IPS-20b (cell line): ENCODE measurements around the gene LY6G6C.

Experiments
- H3K27ac ChIP-seq: one replicate; pipeline ENCODE4 v1.5.1; 2013; ENCODE audit warnings: low read length
- H3K27me3 ChIP-seq: 2 replicates; pipeline ENCODE4 v1.6.1; 2013; ENCODE audit warnings: mild to moderate bottlenecking, low read length, inconsistent platforms; ENCODE audit not compliant: insufficient read depth
- H3K36me3 ChIP-seq: 2 replicates; pipeline ENCODE4 v1.6.1; 2013; ENCODE audit warnings: low read depth, mild to moderate bottlenecking, inconsistent platforms, low read length, moderate library complexity; ENCODE audit not compliant: insufficient read depth
- H3K4me1 ChIP-seq: 2 replicates; pipeline ENCODE4 v1.6.1; 2013; ENCODE audit warnings: mild to moderate bottlenecking, control low read depth, inconsistent platforms, low read length, moderate library complexity; ENCODE audit not compliant: insufficient read depth
- H3K4me3 ChIP-seq: 2 replicates; pipeline ENCODE4 v1.5.1; 2013; ENCODE audit warnings: mild to moderate bottlenecking, low read length, inconsistent platforms
- H3K9ac ChIP-seq: 2 replicates; pipeline ENCODE4 v1.6.1; 2013; ENCODE audit warnings: low read depth, mild to moderate bottlenecking, inconsistent platforms, low read length, moderate library complexity
- H3K9me3 ChIP-seq: 2 replicates; pipeline ENCODE4 v1.6.1; 2013; ENCODE audit warnings: mild to moderate bottlenecking, low read depth, low read length, inconsistent platforms; ENCODE audit not compliant: insufficient read depth

Gene LY6G6C

GRCh38 chr6:31722173-31722572 is 627 bp upstream of the LY6G6C start:
- no peak overlapping the region for H3K27ac ChIP-seq

GRCh38 chr6:31720196-31720770 is 1.3 kb downstream of the LY6G6C start:
- H3K4me1 ChIP-seq, result peaks cover 10% of the 10 kb centered on the region; the same call in 1 of the 2 replicates
- H3K9ac ChIP-seq, result no peak overlapping the region
- no peak overlapping the region for H3K27ac ChIP-seq
- no peaks in the 10 kb centered on the region for H3K9me3 ChIP-seq
- H3K27me3 ChIP-seq, result no peaks in the 10 kb centered on the region
- no peak overlapping the region for H3K4me3 ChIP-seq
- no peaks in the 10 kb centered on the region for H3K36me3 ChIP-seq

More at GRCh38 chr6:31722173-31722572, 627 bp upstream of the LY6G6C start:
- H3K9me3 ChIP-seq, result no peaks in the 10 kb centered on the region
- no peaks in the 10 kb centered on the region for H3K27me3 ChIP-seq
- no peak overlapping the region for H3K9ac ChIP-seq
- peaks cover 10% of the 10 kb centered on the region; the same call in 1 of the 2 replicates for H3K4me1 ChIP-seq
- H3K4me3 ChIP-seq, result no peak overlapping the region
- H3K36me3 ChIP-seq, result peaks cover 16% of the 10 kb centered on the region

- H3K27me3 ChIP-seq, result no peaks in the 10 kb centered on the region
Observed at GRCh38 chr6:31719001-31719400, 2.5 kb downstream of the LY6G6C start.

GRCh38 chr6:31718265-31718664 is 3.3 kb downstream of the LY6G6C start:
- Histone ChIP-seq H3K4me1 (peaks cover 28% of the 10 kb centered on the region; the same call in 1 of the 2 replicates), H3K27me3 (no peaks in the 10 kb centered on the region), H3K9me3 (no peaks in the 10 kb centered on the region), H3K27ac (no peak overlapping the region), H3K36me3 (no peaks in the 10 kb centered on the region), H3K9ac (no peak overlapping the region), H3K4me3 (no peak overlapping the region)

More at GRCh38 chr6:31719001-31719400, 2.5 kb downstream of the LY6G6C start:
- Histone ChIP-seq H3K27ac (no peak overlapping the region), H3K4me1 (peaks cover 21% of the 10 kb centered on the region; the same call in 1 of the 2 replicates), H3K4me3 (no peak overlapping the region), H3K36me3 (no peaks in the 10 kb centered on the region), H3K9ac (no peak overlapping the region), H3K9me3 (no peaks in the 10 kb centered on the region)

- Histone ChIP-seq H3K27me3 (no peaks in the 10 kb centered on the region), H3K9me3 (no peaks in the 10 kb centered on the region), H3K4me1 (peaks cover 30% of the 10 kb centered on the region; the same call in 1 of the 2 replicates), H3K9ac (peak overlapping the region; percentile 3; the same call in 1 of the 2 replicates), H3K27ac (no peak overlapping the region), H3K36me3 (no peaks in the 10 kb centered on the region), H3K4me3 (no peak overlapping the region)
Observed at GRCh38 chr6:31717499-31718222, 3.9 kb downstream of the LY6G6C start.

GRCh38 chr6:31715022-31715958 is 6.3 kb downstream of the LY6G6C start, which contains the start of gene LY6G6D:
LY6G6D (plus strand) TSS chr6:31715348; CDS start chr6:31715356, 8 bp downstream.
- peak within 1 kb of the TSS; percentile 23; the same call in 1 of the 2 replicates for H3K4me3 ChIP-seq
- no peaks in the 10 kb centered on the region for H3K27me3 ChIP-seq
- no peak within 1 kb of the TSS for H3K27ac ChIP-seq
- peak within 1 kb of the TSS; percentile 66; the same call in 1 of the 2 replicates for H3K9ac ChIP-seq
- H3K4me1 ChIP-seq, result peaks cover 30% of the 10 kb centered on the region; the same call in 1 of the 2 replicates
- no peaks in the 10 kb centered on the region for H3K9me3 ChIP-seq
- no peaks in the 10 kb centered on the region for H3K36me3 ChIP-seq

- no peaks in the 10 kb centered on the region for H3K9me3 ChIP-seq
- no peaks in the 10 kb centered on the region for H3K27me3 ChIP-seq
- no peaks in the 10 kb centered on the region for H3K36me3 ChIP-seq
- peak overlapping the region; percentile 33; the same call in 1 of the 2 replicates for H3K4me3 ChIP-seq
- peak overlapping the region; percentile 66; the same call in 1 of the 2 replicates for H3K9ac ChIP-seq
- H3K4me1 ChIP-seq, result peaks cover 30% of the 10 kb centered on the region; the same call in 1 of the 2 replicates
- H3K27ac ChIP-seq, result no peak overlapping the region
Observed at GRCh38 chr6:31713991-31714684, 7.4 kb downstream of the LY6G6C start.

GRCh38 chr6:31713465-31713864 is 8.1 kb downstream of the LY6G6C start:
- no peak overlapping the region for H3K27ac ChIP-seq
- no peaks in the 10 kb centered on the region for H3K27me3 ChIP-seq
- H3K9me3 ChIP-seq, result no peaks in the 10 kb centered on the region
- peak overlapping the region; percentile 66; the same call in 1 of the 2 replicates for H3K9ac ChIP-seq
- H3K4me3 ChIP-seq, result 0 out of 2 replicates have a peak overlapping the region, but pooled peaks have one; percentile 33
- peaks cover 27% of the 10 kb centered on the region; the same call in 1 of the 2 replicates for H3K4me1 ChIP-seq
- H3K36me3 ChIP-seq, result no peaks in the 10 kb centered on the region

- peaks cover 20% of the 10 kb centered on the region; the same call in 1 of the 2 replicates for H3K4me1 ChIP-seq
- H3K27ac ChIP-seq, result no peak overlapping the region
- no peak overlapping the region for H3K9ac ChIP-seq
- H3K4me3 ChIP-seq, result no peak overlapping the region
- no peaks in the 10 kb centered on the region for H3K36me3 ChIP-seq
- no peaks in the 10 kb centered on the region for H3K9me3 ChIP-seq
- H3K27me3 ChIP-seq, result no peaks in the 10 kb centered on the region
Observed at GRCh38 chr6:31712296-31712695, 9.2 kb downstream of the LY6G6C start.

- no peak overlapping the region for H3K27ac ChIP-seq
- H3K4me1 ChIP-seq, result peaks cover 20% of the 10 kb centered on the region; the same call in 1 of the 2 replicates
- no peak overlapping the region for H3K9ac ChIP-seq
- H3K4me3 ChIP-seq, result no peak overlapping the region
- H3K36me3 ChIP-seq, result no peaks in the 10 kb centered on the region
- H3K9me3 ChIP-seq, result no peaks in the 10 kb centered on the region
- H3K27me3 ChIP-seq, result no peaks in the 10 kb centered on the region
Observed at GRCh38 chr6:31711233-31711632, 10.3 kb downstream of the LY6G6C start.
